GM18508 (cell line): ENCODE measurements around the gene NARS2.

Experiments
- ATAC-seq: cut with Tn5 transposase; IDR thresholded peaks from one replicate; pipeline ENCODE4 v1.9.1; 2021; ENCODE audit warnings: moderate number of reproducible peaks; ENCODE audit not compliant: insufficient read depth, unreplicated experiment

NARS2 gene

GRCh38 chr11:78419327-78419726 is 155.3 kb downstream of the NARS2 start:
- ATAC-seq, result no peak

- no peak for ATAC-seq
Measured at GRCh38 chr11:78418584-78419211, 156.0 kb downstream of the NARS2 start.

- ATAC-seq, result no peak
Measured at GRCh38 chr11:78417888-78418583, 156.6 kb downstream of the NARS2 start.

GRCh38 chr11:78417175-78417887 is 157.3 kb downstream of the NARS2 start, which contains the start of gene GAB2:
TSS of gene GAB2 (minus strand) at chr11:78417820. CDS start at chr11:78417720, 100 bp downstream.
- ATAC-seq, result no peak

GRCh38 chr11:78416285-78417174 is 158.1 kb downstream of the NARS2 start:
- ATAC-seq, result no peak

- no peak for ATAC-seq
Measured at GRCh38 chr11:78415338-78415737, 159.3 kb downstream of the NARS2 start.

- ATAC-seq, result no peak
Measured at GRCh38 chr11:78414321-78415051, 160.2 kb downstream of the NARS2 start.

- ATAC-seq, result no peak
Measured at GRCh38 chr11:78408619-78409018, 166.0 kb downstream of the NARS2 start.

GRCh38 chr11:78406568-78407196 is 168.0 kb downstream of the NARS2 start:
- no peak for ATAC-seq

- no peak for ATAC-seq
Measured at GRCh38 chr11:78405805-78406204, 168.9 kb downstream of the NARS2 start.

GRCh38 chr11:78403781-78404180 is 170.9 kb downstream of the NARS2 start:
- no peak for ATAC-seq

- ATAC-seq, result no peak
Measured at GRCh38 chr11:78402847-78403246, 171.8 kb downstream of the NARS2 start.

- no peak for ATAC-seq
Measured at GRCh38 chr11:78400702-78401101, 174.0 kb downstream of the NARS2 start.

GRCh38 chr11:78400116-78400515 is 174.5 kb downstream of the NARS2 start:
- ATAC-seq, result no peak

GRCh38 chr11:78399136-78399535 is 175.5 kb downstream of the NARS2 start:
- no peak for ATAC-seq

GRCh38 chr11:78398715-78399114 is 175.9 kb downstream of the NARS2 start:
- ATAC-seq, result no peak

GRCh38 chr11:78397398-78397797 is 177.3 kb downstream of the NARS2 start:
- peak; percentile 86 for ATAC-seq

GRCh38 chr11:78395597-78395996 is 179.1 kb downstream of the NARS2 start:
- ATAC-seq, result no peak

GRCh38 chr11:78392854-78393253 is 181.8 kb downstream of the NARS2 start:
- no peak for ATAC-seq
